Measurements from ENCODE around the gene NFE2L1.

NFE2L1 gene

DNA sequence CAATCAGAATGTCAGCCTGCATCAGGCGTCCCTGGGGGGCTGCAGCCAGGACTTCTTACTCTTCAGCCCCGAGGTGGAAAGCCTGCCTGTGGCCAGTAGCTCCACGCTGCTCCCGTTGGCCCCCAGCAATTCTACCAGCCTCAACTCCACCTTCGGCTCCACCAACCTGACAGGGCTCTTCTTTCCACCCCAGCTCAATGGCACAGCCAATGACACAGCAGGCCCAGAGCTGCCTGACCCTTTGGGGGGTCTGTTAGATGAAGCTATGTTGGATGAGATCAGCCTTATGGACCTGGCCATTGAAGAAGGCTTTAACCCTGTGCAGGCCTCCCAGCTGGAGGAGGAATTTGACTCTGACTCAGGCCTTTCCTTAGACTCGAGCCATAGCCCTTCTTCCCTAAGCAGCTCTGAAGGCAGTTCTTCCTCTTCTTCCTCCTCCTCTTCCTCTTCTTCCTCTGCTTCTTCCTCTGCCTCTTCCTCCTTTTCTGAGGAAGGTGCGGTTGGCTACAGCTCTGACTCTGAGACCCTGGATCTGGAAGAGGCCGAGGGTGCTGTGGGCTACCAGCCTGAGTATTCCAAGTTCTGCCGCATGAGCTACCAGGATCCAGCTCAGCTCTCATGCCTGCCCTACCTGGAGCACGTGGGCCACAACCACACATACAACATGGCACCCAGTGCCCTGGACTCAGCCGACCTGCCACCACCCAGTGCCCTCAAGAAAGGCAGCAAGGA lies 10.4 kb downstream of the NFE2L1 start:
- TF ChIP-seq, protein P1, sequence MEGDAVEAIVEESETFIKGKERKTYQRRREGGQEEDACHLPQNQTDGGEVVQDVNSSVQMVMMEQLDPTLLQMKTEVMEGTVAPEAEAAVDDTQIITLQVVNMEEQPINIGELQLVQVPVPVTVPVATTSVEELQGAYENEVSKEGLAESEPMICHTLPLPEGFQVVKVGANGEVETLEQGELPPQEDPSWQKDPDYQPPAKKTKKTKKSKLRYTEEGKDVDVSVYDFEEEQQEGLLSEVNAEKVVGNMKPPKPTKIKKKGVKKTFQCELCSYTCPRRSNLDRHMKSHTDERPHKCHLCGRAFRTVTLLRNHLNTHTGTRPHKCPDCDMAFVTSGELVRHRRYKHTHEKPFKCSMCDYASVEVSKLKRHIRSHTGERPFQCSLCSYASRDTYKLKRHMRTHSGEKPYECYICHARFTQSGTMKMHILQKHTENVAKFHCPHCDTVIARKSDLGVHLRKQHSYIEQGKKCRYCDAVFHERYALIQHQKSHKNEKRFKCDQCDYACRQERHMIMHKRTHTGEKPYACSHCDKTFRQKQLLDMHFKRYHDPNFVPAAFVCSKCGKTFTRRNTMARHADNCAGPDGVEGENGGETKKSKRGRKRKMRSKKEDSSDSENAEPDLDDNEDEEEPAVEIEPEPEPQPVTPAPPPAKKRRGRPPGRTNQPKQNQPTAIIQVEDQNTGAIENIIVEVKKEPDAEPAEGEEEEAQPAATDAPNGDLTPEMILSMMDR (IDR thresholded peaks at IDR 0.05; ENCODE audit: poor library complexity, severe bottlenecking), result no peak
- Histone ChIP-seq H3K36me3 (ENCODE audit: low read depth) (peaks cover 86% of the 10 kb centered on the region), H3K27ac (ENCODE audit: poor library complexity, severe bottlenecking) (no peak overlapping the region), H3K4me1 (ENCODE audit: insufficient read depth, poor library complexity, severe bottlenecking) (peaks cover 21% of the 10 kb centered on the region), H3K4me3 (ENCODE audit: severe bottlenecking) (no peak overlapping the region), H3K27me3 (ENCODE audit: insufficient read depth, poor library complexity, severe bottlenecking) (no peaks in the 10 kb centered on the region), H3K9me3 (ENCODE audit: severe bottlenecking) (no peaks in the 10 kb centered on the region)
- DNase-seq (ENCODE audit: low spot score), result no peak
- no peak for ATAC-seq (ENCODE audit: low read depth)

DNA sequence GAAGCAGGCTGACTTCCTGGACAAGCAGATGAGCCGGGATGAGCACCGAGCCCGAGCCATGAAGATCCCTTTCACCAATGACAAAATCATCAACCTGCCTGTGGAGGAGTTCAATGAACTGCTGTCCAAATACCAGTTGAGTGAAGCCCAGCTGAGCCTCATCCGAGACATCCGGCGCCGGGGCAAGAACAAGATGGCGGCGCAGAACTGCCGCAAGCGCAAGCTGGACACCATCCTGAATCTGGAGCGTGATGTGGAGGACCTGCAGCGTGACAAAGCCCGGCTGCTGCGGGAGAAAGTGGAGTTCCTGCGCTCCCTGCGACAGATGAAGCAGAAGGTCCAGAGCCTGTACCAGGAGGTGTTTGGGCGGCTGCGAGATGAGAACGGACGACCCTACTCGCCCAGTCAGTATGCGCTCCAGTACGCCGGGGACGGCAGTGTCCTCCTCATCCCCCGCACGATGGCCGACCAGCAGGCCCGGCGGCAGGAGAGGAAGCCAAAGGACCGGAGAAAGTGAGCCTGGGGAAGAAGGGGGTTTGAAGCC lies 11.0 kb downstream of the NFE2L1 start:
- DNase-seq (ENCODE audit: low spot score), result no peak
- Histone ChIP-seq H3K4me3 (ENCODE audit: severe bottlenecking) (no peak overlapping the region), H3K27me3 (ENCODE audit: insufficient read depth, poor library complexity, severe bottlenecking) (no peaks in the 10 kb centered on the region), H3K36me3 (ENCODE audit: low read depth) (peaks cover 92% of the 10 kb centered on the region), H3K27ac (ENCODE audit: poor library complexity, severe bottlenecking) (no peak overlapping the region), H3K4me1 (ENCODE audit: insufficient read depth, poor library complexity, severe bottlenecking) (peaks cover 16% of the 10 kb centered on the region), H3K9me3 (ENCODE audit: severe bottlenecking) (no peaks in the 10 kb centered on the region)
- TF ChIP-seq, protein P1 (IDR thresholded peaks at IDR 0.05; ENCODE audit: poor library complexity, severe bottlenecking), result no peak
- ATAC-seq (ENCODE audit: low read depth), result no peak

DNA sequence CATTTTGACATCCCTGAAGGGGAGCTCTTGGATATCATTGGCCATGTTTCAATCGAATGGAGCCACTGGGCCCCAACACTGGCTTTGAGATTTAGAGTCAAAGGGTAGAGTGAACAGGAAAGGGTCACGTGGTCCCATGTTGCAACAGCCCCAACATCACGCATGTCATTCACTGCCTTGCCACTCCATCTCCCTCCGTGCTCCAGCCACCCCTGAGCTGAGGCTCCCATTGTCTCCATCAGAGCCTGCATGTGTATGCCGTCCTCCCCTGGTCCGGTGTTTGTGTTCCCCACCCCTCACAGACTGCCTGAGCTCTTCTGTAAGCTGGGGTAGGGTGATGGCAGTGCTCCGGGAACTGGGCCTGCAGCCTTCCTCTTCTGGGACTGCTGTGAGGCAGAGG lies 12.1 kb downstream of the NFE2L1 start:
- TF ChIP-seq, protein P1 (IDR thresholded peaks at IDR 0.05; ENCODE audit: poor library complexity, severe bottlenecking), result no peak
- Histone ChIP-seq H3K36me3 (ENCODE audit: low read depth) (peaks cover 91% of the 10 kb centered on the region), H3K4me3 (ENCODE audit: severe bottlenecking) (no peak overlapping the region), H3K27ac (ENCODE audit: poor library complexity, severe bottlenecking) (no peak overlapping the region), H3K9me3 (ENCODE audit: severe bottlenecking) (no peaks in the 10 kb centered on the region), H3K27me3 (ENCODE audit: insufficient read depth, poor library complexity, severe bottlenecking) (no peaks in the 10 kb centered on the region), H3K4me1 (ENCODE audit: insufficient read depth, poor library complexity, severe bottlenecking) (peaks cover 9% of the 10 kb centered on the region)
- ATAC-seq (ENCODE audit: low read depth) (no peak), DNase-seq (ENCODE audit: low spot score) (no peak)

DNA sequence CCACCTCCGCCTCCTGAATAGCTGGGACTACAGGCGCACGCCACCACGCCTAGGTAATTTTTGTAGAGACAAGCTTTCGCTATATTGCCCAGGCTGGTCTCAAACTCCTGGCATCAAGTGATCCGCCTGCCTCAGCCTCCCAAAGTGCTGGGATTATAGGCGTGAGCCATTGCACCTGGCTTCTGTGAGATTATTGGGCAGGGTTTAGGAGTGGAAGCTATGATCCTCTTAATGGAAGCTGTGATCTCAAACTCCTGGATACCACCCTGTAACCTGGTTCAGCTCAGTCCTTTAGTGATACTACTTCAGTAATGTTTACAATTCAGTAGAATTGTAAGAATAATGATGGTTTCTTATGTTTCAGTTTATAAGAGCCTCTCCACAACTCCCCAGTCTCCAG lies 14.1 kb downstream of the NFE2L1 start:
- peaks cover 85% of the 10 kb centered on the region for H3K36me3 ChIP-seq (ENCODE audit: low read depth)
- no peak for ATAC-seq (ENCODE audit: low read depth)

More for the DNA sequence above, 14.1 kb downstream of the NFE2L1 start:
- no peak overlapping the region for H3K27ac ChIP-seq (ENCODE audit: poor library complexity, severe bottlenecking)
- no peaks in the 10 kb centered on the region for H3K4me1 ChIP-seq (ENCODE audit: insufficient read depth, poor library complexity, severe bottlenecking)
- H3K9me3 ChIP-seq (ENCODE audit: severe bottlenecking), result no peaks in the 10 kb centered on the region
- no peak overlapping the region for H3K4me3 ChIP-seq (ENCODE audit: severe bottlenecking)
- no peak for DNase-seq (ENCODE audit: low spot score)
- H3K27me3 ChIP-seq (ENCODE audit: insufficient read depth, poor library complexity, severe bottlenecking), result no peaks in the 10 kb centered on the region
- TF ChIP-seq, protein P1 (IDR thresholded peaks at IDR 0.05; ENCODE audit: poor library complexity, severe bottlenecking), result no peak
